NOMO-1 treated with DMSO at 0.1 percent for 48 hours (cell line): ENCODE measurements around the gene RNF222.
A peak's percentile ranks its signal among the peaks of the same experiment; 100 is the strongest.

Experiments
- DNase-seq: peaks from one replicate; lab custom pipeline; 2025; ENCODE audit not compliant: unreplicated experiment; lab: John Stamatoyannopoulos, UW

RNF222 gene

GRCh38 chr17:8397636-8398035, at the start of gene RNF222:
RNF222 (minus strand) TSS chr17:8397827; CDS start chr17:8393461, 4,366 bp downstream.
- DNase-seq = no peak

- DNase-seq = no peak
Measured at GRCh38 chr17:8445536-8445935, 47.9 kb upstream of the RNF222 start.

GRCh38 chr17:8444494-8444893, 46.9 kb upstream of the RNF222 start:
- DNase-seq = no peak

GRCh38 chr17:8443756-8444155, 46.1 kb upstream of the RNF222 start:
- DNase-seq = no peak

- no peak for DNase-seq
Measured at GRCh38 chr17:8442310-8442709, 44.7 kb upstream of the RNF222 start.

GRCh38 chr17:8441690-8442089, 44.1 kb upstream of the RNF222 start:
- DNase-seq = no peak

GRCh38 chr17:8439681-8440080, 42.1 kb upstream of the RNF222 start:
- no peak for DNase-seq

- DNase-seq = no peak
Measured at GRCh38 chr17:8438441-8438840, 40.8 kb upstream of the RNF222 start.

- DNase-seq = no peak
Measured at GRCh38 chr17:8436844-8437171, 39.2 kb upstream of the RNF222 start.

- peak; percentile 53 for DNase-seq
Measured at GRCh38 chr17:8436169-8436843, 38.7 kb upstream of the RNF222 start.

- peak; percentile 96 for DNase-seq
Measured at GRCh38 chr17:8435245-8436168, 37.9 kb upstream of the RNF222 start, which contains the start of gene NDEL1. NDEL1 (plus strand) TSS chr17:8435884; CDS start chr17:8444272, 8,388 bp downstream.

- no peak for DNase-seq
Measured at GRCh38 chr17:8430966-8431365, 33.3 kb upstream of the RNF222 start.

GRCh38 chr17:8426802-8427201, 29.2 kb upstream of the RNF222 start:
- DNase-seq = no peak

GRCh38 chr17:8426094-8426720, 28.6 kb upstream of the RNF222 start:
- no peak for DNase-seq

- no peak for DNase-seq
Measured at GRCh38 chr17:8421571-8421970, 23.9 kb upstream of the RNF222 start.

- DNase-seq = peak; percentile 52
Measured at GRCh38 chr17:8420041-8420934, 22.7 kb upstream of the RNF222 start.

- DNase-seq = no peak
Measured at GRCh38 chr17:8419305-8419704, 21.7 kb upstream of the RNF222 start.

- DNase-seq = no peak
Measured at GRCh38 chr17:8418471-8418870, 20.8 kb upstream of the RNF222 start.

GRCh38 chr17:8417806-8418205, 20.2 kb upstream of the RNF222 start:
- DNase-seq = peak; percentile 86

- DNase-seq = no peak
Measured at GRCh38 chr17:8413938-8414337, 16.3 kb upstream of the RNF222 start.

GRCh38 chr17:8413328-8413727, 15.7 kb upstream of the RNF222 start:
- DNase-seq = no peak
